Activated CD4-positive, CD25-positive, alpha-beta regulatory T cell treated with anti-CD3 and anti-CD28 coated beads, Interleukin-2, amount 50 U/mL, for 72 hours (primary cell): ENCODE measurements around the gene CEP131.

ENCODE experiments used
- DNase-seq: peaks from one replicate; pipeline ENCODE4 v3.0.0; 2021

The CEP131 gene

GRCh38 chr17:81251094-81251708 lies 28.4 kb upstream of the CEP131 start:
- no peak for DNase-seq

- no peak for DNase-seq
Measured at GRCh38 chr17:81250286-81251093, 27.7 kb upstream of the CEP131 start.

GRCh38 chr17:81249223-81250040 lies 26.7 kb upstream of the CEP131 start:
- no peak for DNase-seq

- DNase-seq: no peak
Measured at GRCh38 chr17:81248649-81249048, 25.9 kb upstream of the CEP131 start.

GRCh38 chr17:81247339-81247990 lies 24.7 kb upstream of the CEP131 start:
- no peak for DNase-seq

- DNase-seq: no peak
Measured at GRCh38 chr17:81246679-81247338, 24.0 kb upstream of the CEP131 start.

- DNase-seq: no peak
Measured at GRCh38 chr17:81246343-81246670, 23.5 kb upstream of the CEP131 start.

- DNase-seq: no peak
Measured at GRCh38 chr17:81245665-81246342, 23.0 kb upstream of the CEP131 start.

GRCh38 chr17:81245024-81245664 lies 22.4 kb upstream of the CEP131 start:
- no peak for DNase-seq

GRCh38 chr17:81244358-81245023 lies 21.7 kb upstream of the CEP131 start:
- DNase-seq: no peak

- no peak for DNase-seq
Measured at GRCh38 chr17:81243333-81243664, 20.5 kb upstream of the CEP131 start.

GRCh38 chr17:81242421-81243332 lies 19.9 kb upstream of the CEP131 start:
- no peak for DNase-seq

- peak; percentile 63 for DNase-seq
Measured at GRCh38 chr17:81241648-81242420, 19.1 kb upstream of the CEP131 start.

- no peak for DNase-seq
Measured at GRCh38 chr17:81241203-81241602, 18.4 kb upstream of the CEP131 start.

- no peak for DNase-seq
Measured at GRCh38 chr17:81240761-81241160, 18.0 kb upstream of the CEP131 start.

GRCh38 chr17:81239714-81240555 lies 17.2 kb upstream of the CEP131 start:
- DNase-seq: peak; percentile 50

- peak; percentile 95 for DNase-seq
Measured at GRCh38 chr17:81238815-81239713, 16.3 kb upstream of the CEP131 start, which contains the start of the genes NDUFAF8 and TEPSIN. Gene NDUFAF8 (plus strand): TSS chr17:81239318. CDS start chr17:81239364, 46 bp downstream. Gene TEPSIN (minus strand): TSS chr17:81239055. CDS start chr17:81239033, 22 bp downstream.
